IPS-15b (cell line): ENCODE results near the gene MPRIP.
"Not testable (repeated sequence)": the region's sequence is repeated elsewhere in the genome, so short reads cannot be mapped to it uniquely, and the experiment has no call there.

Experiments used
- H3K27me3 ChIP-seq: one replicate; pipeline ENCODE4 v1.6.1; 2013; ENCODE audit warnings: low read length; ENCODE audit not compliant: control insufficient read depth, insufficient read depth
- H3K36me3 ChIP-seq: one replicate; pipeline ENCODE4 v1.6.1; 2013; ENCODE audit warnings: low read length; ENCODE audit not compliant: control insufficient read depth, insufficient read depth
- H3K4me1 ChIP-seq: one replicate; pipeline ENCODE4 v1.6.1; 2013; ENCODE audit warnings: mild to moderate bottlenecking, low read length; ENCODE audit not compliant: control insufficient read depth, insufficient read depth
- H3K4me3 ChIP-seq: one replicate; pipeline ENCODE4 v1.5.1; 2013; ENCODE audit warnings: low read depth, low read length
- H3K9ac ChIP-seq: one replicate; pipeline ENCODE4 v1.6.1; 2013; ENCODE audit warnings: low read depth, mild to moderate bottlenecking, low read length
- H3K9me3 ChIP-seq: one replicate; pipeline ENCODE4 v1.6.1; 2013; ENCODE audit warnings: mild to moderate bottlenecking, low read length; ENCODE audit not compliant: control insufficient read depth, insufficient read depth

Gene MPRIP

GRCh38 chr17:17004251-17004996, 37.8 kb upstream of the MPRIP start:
- no peaks in the 10 kb centered on the region for H3K9me3 ChIP-seq
- H3K36me3 ChIP-seq, result no peaks in the 10 kb centered on the region
- H3K4me1 ChIP-seq, result no peaks in the 10 kb centered on the region
- no peak overlapping the region for H3K9ac ChIP-seq
- H3K4me3 ChIP-seq, result no peak overlapping the region
- no peaks in the 10 kb centered on the region for H3K27me3 ChIP-seq

DNA sequence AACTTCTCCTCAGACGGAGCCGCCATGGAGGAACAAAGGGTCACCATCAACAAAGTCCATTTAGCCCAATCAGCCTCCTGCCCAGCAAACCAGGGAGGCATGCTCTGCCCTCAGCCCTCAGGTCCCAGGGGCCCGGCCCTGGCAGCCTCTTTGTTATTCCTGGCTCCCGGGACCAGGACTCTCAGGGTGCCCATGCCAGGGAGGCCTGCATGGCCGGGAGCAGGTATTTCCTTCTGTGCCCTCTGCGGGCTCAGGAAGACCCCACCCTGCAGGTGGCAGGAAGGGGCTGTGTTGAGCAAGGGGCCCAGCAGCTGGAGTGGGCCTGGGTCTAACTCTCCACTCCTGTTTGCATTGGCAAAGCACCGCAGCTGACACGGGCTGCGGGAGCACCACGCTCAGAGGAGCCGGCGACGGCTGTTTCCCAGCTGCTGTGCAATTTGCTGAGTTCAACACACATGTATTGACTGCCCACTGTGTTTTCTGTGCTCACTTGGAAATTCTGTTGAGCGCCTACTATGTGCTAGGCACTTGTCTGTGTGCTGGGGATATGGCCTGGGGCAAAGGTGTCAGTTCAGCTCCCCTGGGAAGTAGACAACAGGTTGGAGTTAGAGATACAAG, 37.2 kb upstream of the MPRIP start:
- H3K4me1 ChIP-seq, H3K9me3 ChIP-seq, H3K9ac ChIP-seq, H3K4me3 ChIP-seq, H3K36me3 ChIP-seq, H3K27me3 ChIP-seq: not testable (repeated sequence)

GRCh38 chr17:17007891-17008290, 34.4 kb upstream of the MPRIP start:
- H3K9me3 ChIP-seq, H3K9ac ChIP-seq, H3K27me3 ChIP-seq, H3K4me1 ChIP-seq, H3K36me3 ChIP-seq, H3K4me3 ChIP-seq: not testable (repeated sequence)

DNA sequence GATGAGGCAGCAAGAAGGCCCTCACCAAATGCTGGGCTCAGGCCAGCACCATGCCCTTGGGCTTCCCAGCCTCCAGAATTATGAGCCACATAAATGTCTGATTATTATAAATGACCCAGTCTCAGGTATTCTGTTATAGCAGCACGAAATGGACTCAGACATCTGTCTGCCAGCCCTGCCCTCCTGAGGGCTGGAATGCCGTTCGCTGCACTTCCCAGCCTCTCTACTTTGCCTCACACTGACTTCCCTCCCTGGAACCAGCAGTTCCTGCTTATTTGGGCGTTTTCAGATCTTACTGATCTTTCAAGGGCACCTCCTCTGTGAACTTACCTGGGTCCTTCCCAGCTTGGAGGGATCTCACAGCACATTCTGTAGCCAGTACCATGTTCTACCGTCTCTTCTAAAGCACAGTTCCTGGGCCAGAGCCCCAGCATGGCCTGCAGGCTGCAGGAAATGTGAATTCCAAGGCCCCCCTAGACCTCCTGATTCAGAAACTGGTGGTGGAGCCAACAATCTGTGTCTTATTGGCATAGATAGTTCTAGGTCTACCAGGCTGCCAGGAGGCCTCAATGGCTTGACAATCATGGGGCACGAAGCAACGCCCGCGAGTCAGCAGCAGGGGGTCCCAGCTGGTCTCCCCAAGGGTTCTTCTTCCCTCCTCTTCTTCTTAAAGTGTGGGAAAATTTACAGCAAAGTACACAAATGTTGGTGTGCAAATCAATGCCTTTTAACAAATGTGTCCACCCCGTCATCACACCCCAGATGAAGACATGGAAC, 33.4 kb upstream of the MPRIP start:
- H3K36me3 ChIP-seq, H3K9ac ChIP-seq, H3K4me3 ChIP-seq, H3K27me3 ChIP-seq, H3K4me1 ChIP-seq, H3K9me3 ChIP-seq: not testable (repeated sequence)

DNA sequence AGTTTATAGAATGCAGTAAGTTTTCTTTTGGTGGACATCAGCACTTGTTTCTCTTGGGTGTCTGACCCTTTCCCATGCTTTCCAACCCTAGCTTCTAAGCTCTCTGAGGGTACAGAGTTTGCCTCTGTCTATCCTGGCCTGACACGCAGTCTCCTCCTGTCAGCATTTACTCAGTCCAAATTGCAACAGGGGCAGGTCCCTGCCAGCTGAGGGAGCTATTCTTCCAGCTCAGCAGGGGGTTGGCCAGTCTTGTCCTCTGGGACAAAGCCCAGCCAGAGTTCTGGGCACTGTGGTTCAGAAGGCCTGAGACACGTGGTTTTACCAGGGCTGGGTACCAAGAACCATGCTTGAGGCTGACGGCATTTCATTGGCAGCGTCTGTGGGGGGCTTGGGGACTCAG, 32.3 kb upstream of the MPRIP start:
- H3K4me1 ChIP-seq, result not testable (repeated sequence)

GRCh38 chr17:17010545-17011034, 31.7 kb upstream of the MPRIP start:
- H3K4me1 ChIP-seq, H3K36me3 ChIP-seq, H3K4me3 ChIP-seq, H3K9me3 ChIP-seq, H3K27me3 ChIP-seq, H3K9ac ChIP-seq: not testable (repeated sequence)

More for the DNA sequence above, 32.3 kb upstream of the MPRIP start:
- H3K36me3 ChIP-seq, H3K27me3 ChIP-seq, H3K9ac ChIP-seq, H3K9me3 ChIP-seq, H3K4me3 ChIP-seq: not testable (repeated sequence)

DNA sequence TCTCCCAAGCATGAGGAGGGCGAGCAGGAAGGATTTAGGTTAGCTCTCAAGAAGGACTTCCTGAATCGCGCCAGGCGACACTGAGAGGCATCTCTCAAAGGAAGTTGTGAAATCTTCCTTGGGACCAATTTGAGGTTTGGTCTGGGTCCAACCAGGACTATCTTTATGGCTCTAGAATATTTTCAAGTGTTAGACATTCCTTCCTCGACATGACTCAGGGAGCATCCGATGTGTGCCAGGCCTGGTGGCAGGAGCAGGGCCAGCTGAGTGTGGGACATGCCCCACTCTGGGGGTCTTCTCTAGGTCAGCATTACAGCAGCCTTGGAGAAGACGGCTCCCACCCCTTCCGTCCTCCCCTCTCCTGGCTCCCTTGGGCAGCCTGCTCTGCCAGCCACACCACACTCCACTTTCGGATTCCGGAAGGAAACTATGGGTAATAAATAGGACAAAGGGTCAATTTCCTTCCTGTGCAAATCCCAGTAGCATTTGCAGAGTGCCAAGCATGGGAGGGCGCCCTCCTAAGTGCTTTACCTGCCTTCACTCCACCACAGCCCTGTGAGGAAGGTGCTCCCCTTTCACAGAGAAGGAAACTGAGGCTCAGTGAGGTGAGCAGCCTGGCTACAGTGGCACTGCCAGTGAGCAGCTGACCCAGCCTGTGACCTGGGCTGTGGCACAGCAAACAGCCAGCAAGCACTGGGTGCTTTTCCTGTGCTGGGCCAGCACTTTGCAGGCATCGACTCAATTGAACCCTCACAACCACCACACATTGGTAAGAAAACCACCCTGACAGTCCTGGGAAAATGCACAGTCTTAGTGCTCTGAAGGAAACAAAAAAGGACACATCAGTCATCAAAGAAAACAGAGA, 31.0 kb upstream of the MPRIP start:
- not testable (repeated sequence) for H3K9me3 ChIP-seq, H3K4me3 ChIP-seq, H3K36me3 ChIP-seq, H3K27me3 ChIP-seq, H3K4me1 ChIP-seq, H3K9ac ChIP-seq

- H3K4me3 ChIP-seq, H3K36me3 ChIP-seq, H3K9ac ChIP-seq: not testable (repeated sequence)
Observed at GRCh38 chr17:17013828-17014747, 28.2 kb upstream of the MPRIP start.

DNA sequence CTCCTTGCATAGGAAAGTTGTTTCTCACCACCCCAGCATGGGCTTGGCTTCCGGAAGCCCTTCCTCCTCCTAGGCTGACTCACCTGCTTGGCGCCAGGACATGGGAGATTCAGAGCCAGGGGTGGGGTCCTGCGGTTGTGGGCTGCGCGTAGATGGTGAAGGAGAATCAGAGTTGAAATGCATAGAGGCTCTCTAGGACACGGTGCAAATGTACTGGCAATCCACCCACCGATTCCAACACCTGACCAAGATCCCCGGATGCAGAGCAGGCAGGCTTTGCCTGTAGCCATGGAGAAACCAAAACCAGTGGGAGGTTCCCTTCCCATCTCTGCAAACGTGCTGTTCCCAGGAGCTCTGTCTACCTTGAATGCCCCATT, 27.5 kb upstream of the MPRIP start:
- not testable (repeated sequence) for H3K4me1 ChIP-seq, H3K9me3 ChIP-seq, H3K9ac ChIP-seq, H3K36me3 ChIP-seq, H3K4me3 ChIP-seq, H3K27me3 ChIP-seq

More at GRCh38 chr17:17013828-17014747, 28.2 kb upstream of the MPRIP start:
- not testable (repeated sequence) for H3K9me3 ChIP-seq, H3K27me3 ChIP-seq, H3K4me1 ChIP-seq

- Histone ChIP-seq H3K27me3 (no peaks in the 10 kb centered on the region), H3K4me1 (no peaks in the 10 kb centered on the region), H3K4me3 (no peak overlapping the region), H3K9me3 (no peaks in the 10 kb centered on the region), H3K9ac (no peak overlapping the region), H3K36me3 (no peaks in the 10 kb centered on the region)
Observed at GRCh38 chr17:17015230-17015629, 27.0 kb upstream of the MPRIP start.
